Brain microvascular endothelial cell (primary cell): ENCODE data around the gene GGT5.

Source experiments
- DNase-seq: peaks from one replicate; pipeline ENCODE4 v3.0.0-alpha.2; 2020
- H3K27ac ChIP-seq: fragments of 250-450 bp; sonication (Bioruptor Pico); 2 replicates; pipeline ENCODE4 v1.5.1; 2020; ENCODE audit warnings: mild to moderate bottlenecking, moderate library complexity
- H3K27me3 ChIP-seq: fragments of 250-450 bp; sonication (Bioruptor Pico); replicated peaks from 2 replicates; pipeline ENCODE4 v1.5.1; 2020; ENCODE audit warnings: mild to moderate bottlenecking
- H3K36me3 ChIP-seq: fragments of 250-450 bp; sonication (Bioruptor Pico); replicated peaks from 2 replicates; pipeline ENCODE4 v1.5.1; 2020; ENCODE audit warnings: mild to moderate bottlenecking
- H3K4me3 ChIP-seq: 2 replicates; pipeline ENCODE4 v1.5.1; 2011; ENCODE audit warnings: low read depth, mild to moderate bottlenecking, control low read depth, low read length, moderate library complexity
- in situ Hi-C: cut with HindIII; loops from 2 replicates; pipeline ENCODE4 v1.10.0; 2017; ENCODE audit warnings: low sequenced_read_pairs, low pct_ligation_motif_present
- TF ChIP-seq, protein P1 (sequence below): IDR thresholded peaks from 2 replicates; pipeline ENCODE4 v1.5.1; 2011; ENCODE audit warnings: low read depth, mild to moderate bottlenecking, moderate library complexity, low read length, control low read depth, inconsistent platforms; ENCODE audit errors: missing control alignments

GGT5 gene

DNA sequence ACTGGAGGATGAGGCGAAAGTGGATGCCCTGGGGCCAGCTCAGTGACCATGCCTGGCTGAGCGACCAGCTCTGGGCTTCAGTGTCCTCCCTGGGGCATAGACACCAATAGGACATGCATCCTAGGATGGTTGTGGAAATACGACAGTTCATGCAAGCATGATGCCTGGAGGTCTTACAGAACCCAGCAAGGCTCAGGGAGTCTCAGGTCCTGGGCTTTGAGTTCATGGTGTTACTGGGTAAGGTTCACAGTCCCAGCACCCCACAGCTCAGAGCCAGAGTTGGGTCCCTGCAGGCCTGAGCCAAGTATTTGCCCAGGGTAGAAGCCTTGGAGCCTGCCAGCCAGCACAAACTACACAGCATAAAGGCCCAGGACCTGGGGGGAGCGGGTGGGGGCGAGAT is 67.8 kb downstream of the GGT5 start:
- Histone ChIP-seq H3K27ac (no peak overlapping the region), H3K36me3 (peaks cover 19% of the 10 kb centered on the region), H3K4me3 (no peak overlapping the region), H3K27me3 (no peaks in the 10 kb centered on the region)
- TF ChIP-seq, protein P1, sequence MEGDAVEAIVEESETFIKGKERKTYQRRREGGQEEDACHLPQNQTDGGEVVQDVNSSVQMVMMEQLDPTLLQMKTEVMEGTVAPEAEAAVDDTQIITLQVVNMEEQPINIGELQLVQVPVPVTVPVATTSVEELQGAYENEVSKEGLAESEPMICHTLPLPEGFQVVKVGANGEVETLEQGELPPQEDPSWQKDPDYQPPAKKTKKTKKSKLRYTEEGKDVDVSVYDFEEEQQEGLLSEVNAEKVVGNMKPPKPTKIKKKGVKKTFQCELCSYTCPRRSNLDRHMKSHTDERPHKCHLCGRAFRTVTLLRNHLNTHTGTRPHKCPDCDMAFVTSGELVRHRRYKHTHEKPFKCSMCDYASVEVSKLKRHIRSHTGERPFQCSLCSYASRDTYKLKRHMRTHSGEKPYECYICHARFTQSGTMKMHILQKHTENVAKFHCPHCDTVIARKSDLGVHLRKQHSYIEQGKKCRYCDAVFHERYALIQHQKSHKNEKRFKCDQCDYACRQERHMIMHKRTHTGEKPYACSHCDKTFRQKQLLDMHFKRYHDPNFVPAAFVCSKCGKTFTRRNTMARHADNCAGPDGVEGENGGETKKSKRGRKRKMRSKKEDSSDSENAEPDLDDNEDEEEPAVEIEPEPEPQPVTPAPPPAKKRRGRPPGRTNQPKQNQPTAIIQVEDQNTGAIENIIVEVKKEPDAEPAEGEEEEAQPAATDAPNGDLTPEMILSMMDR, result no peak
- DNase-seq, result no peak
- in situ Hi-C loops, result no loop called here

DNA sequence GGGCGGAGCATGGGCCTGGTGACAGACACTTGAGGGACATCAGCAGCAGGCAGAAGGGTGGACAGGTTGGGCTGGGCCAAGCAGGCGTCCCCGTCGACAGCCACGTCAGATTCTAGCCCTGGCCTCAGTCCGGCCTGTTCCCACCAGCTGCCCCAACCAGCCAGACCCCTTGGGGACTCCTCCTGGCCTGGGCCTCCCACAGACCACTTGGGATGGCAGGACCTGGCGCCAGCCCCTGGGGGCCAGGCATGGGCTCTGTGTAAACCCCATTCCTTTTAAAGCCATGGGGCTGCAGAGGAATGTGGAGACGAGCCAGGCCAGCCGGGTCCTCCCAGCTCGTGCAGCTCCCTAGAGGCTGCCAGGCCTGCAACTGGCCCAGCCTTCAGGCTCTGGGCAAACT is 68.3 kb downstream of the GGT5 start:
- Histone ChIP-seq H3K4me3 (no peak overlapping the region), H3K36me3 (peaks cover 23% of the 10 kb centered on the region), H3K27ac (no peak overlapping the region), H3K27me3 (no peaks in the 10 kb centered on the region)
- TF ChIP-seq, protein P1, result no peak
- no peak for DNase-seq
- in situ Hi-C loops, result no loop called here

DNA sequence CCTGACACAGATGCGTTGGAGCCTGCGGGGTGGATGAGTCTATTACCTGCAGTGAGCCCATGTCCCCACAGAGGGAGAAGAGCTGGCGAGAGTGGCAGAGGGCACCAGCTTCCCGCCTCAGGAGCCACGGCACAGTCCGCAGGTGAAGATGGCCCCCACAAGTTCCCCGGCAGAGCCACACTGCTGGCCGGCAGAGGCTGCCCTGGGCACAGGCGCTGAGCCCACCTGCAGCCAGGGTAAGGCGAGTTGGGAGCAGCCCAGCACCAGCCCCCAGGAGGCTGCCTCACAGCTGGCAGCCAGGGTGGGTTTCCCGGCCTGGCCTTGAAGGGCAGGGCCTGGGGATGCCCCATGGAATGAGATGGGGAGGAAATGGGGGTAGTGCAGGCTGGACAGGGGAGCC is 68.8 kb downstream of the GGT5 start:
- Histone ChIP-seq H3K36me3 (peaks cover 26% of the 10 kb centered on the region), H3K27me3 (no peaks in the 10 kb centered on the region), H3K4me3 (no peak overlapping the region), H3K27ac (no peak overlapping the region)
- TF ChIP-seq, protein P1, result no peak
- in situ Hi-C loops, result no loop called here
- no peak for DNase-seq

DNA sequence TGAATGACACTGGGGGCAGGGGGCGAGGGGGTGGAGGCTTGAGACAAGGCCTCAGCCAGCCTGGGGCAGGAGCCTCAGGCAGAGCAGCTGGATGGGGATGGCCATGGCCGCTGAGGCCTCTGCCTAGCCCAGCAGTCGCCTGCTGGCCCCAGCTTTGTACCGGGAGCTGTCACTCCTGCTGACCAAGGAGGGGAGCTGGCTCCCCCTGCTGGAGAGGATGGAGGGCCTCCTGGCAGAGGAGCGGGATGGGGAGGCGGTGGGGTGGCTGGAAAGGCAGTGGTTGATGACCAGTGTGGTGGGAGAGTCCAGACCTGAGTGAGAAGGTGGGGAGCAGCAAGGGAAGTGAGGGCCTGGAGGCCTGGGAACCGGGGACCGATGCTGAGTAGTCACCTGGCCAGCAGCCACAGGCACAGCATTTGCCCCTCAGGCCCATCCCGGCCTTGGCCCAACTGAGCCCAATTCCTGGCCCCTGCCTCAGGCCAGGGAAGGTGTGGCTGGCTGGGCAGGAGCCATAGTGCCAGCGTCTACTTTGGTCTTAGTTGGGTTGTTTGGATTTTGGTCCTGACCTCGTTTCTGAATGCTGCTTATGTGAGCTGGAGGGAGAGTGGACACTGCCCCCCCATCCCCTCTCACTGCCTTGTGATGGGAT is 69.6 kb downstream of the GGT5 start:
- in situ Hi-C loops, result no loop called here
- Histone ChIP-seq H3K36me3 (peaks cover 26% of the 10 kb centered on the region), H3K27ac (no peak overlapping the region), H3K4me3 (no peak overlapping the region), H3K27me3 (no peaks in the 10 kb centered on the region)
- DNase-seq, result peak; percentile 73
- TF ChIP-seq, protein P1, result peak; percentile 99

DNA sequence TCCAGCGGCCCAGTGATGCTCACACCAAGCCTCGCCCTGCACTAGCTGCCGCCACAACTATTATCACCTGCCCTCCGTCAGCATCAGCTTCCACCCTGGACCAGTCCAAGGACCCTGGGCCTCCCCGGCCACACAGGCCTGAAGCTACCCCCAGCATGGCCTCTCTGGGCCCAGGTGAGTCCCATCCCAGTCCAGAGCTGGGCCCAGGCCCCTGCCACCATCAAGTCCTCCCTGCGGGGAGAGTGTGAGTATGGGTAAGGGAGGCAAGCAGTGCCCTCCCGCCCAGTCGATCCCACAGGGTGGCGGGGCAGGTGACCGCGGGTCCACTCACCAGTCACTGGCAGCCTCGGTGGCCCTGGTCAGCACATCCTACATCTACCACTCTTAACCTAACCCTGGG is 73.1 kb downstream of the GGT5 start:
- Histone ChIP-seq H3K27ac (no peak overlapping the region), H3K36me3 (peaks cover 31% of the 10 kb centered on the region), H3K4me3 (no peak overlapping the region), H3K27me3 (no peaks in the 10 kb centered on the region)
- no peak for DNase-seq
- TF ChIP-seq, protein P1, result no peak
- in situ Hi-C loops, result no loop called here

DNA sequence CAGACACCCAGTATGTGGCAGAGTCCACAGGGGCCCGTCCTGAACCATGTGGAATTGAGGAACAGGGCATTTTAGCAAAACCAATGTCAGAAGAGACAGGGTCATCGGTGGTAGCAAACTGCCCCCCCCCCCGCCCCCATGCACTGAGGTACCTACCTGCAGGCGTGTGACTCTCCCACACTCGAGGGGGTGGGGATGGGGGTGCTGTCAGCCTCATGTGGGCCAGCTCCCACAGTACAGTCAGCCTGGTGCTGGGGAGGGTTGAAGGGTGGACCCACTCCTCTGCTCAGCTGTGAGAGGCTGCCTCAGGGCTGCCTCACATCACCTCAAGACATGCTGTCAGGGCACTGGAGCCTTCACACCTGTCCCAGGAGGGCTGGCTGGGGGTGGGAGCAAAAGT is 74.2 kb downstream of the GGT5 start:
- no peak for DNase-seq
- no peak overlapping the region for H3K4me3 ChIP-seq
- peaks cover 40% of the 10 kb centered on the region for H3K36me3 ChIP-seq
- no peaks in the 10 kb centered on the region for H3K27me3 ChIP-seq
- no peak overlapping the region for H3K27ac ChIP-seq
- TF ChIP-seq, protein P1, result no peak
- in situ Hi-C loops, result no loop called here
